ENCODE results near the gene SRSF10. TPM values are rescaled to one million over a fixed set of nuclear protein-coding genes. Genes with fewer than 3 reads are reported as not detected.

Gene SRSF10
- total and polyA plus RNA-seq, 9 of the 15 experiments (the other 6 are each of a cell fraction or from before 2014, with no cell fraction given), result 154 to 264 (median 205) TPM

DNA sequence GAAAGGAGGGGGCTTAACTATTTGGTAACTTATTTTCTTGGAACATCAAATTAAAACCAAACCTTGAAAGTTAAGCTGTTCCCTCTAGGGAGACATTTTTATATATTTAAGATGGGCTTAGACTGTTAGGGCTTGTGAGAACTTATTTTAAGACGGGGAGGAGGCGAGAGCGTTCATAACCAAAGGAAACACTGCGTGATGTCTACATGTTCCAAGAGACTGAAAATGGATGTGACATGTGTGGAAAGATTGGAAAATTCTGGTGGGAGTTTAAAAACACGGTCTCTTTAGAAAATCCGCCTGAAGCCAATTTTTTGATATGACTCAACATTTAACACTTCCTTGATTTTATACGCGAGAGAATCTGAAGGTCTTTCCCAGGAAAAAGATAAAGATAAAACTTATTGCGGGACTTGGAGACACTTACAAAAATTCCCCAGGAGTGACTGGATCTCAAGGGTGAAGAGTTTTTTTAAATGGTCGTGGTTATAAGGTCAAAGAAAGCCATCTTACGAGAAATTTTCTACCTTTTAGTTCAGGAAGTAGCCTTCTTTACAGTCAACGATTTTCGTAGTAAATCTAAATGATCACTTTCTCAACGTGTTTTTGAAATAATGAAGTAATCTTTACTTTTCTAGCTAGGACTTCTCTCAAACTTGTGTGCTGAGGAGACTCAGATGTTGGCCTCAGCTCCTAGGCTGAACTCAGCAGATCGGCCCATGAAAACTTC lies 19.7 kb downstream of the SRSF10 start:
- DNase-seq (ENCODE audit: extremely low read depth in 1 of 4, low spot score in 3 of 4) (no peak), ATAC-seq (no peak), FAIRE-seq (peak; percentile 70)
- Histone ChIP-seq H2AFZ (ENCODE audit: low read depth, low read length) (peak overlapping the region; percentile 85; the same call in 1 of the 2 replicates), H3K9me3 (replicated peaks; ENCODE audit: control insufficient read depth, insufficient read depth, low read depth, low read length) (no peaks in the 10 kb centered on the region), H3K9ac (ENCODE audit: insufficient read depth in 1 of 2, low read depth in 2 of 2, low read length in 2 of 2) (peak overlapping the region; percentile 99 to 100), H3K36me3 (ENCODE audit: control insufficient read depth, insufficient read depth, low read length) (peaks cover 47% of the 10 kb centered on the region; the same call in 2 of the 3 replicates), H3K27ac (ENCODE audit: extremely low read depth, low read depth, low read length) (peak overlapping the region; percentile 98), H3K27me3 (ENCODE audit: control insufficient read depth in 2 of 2, insufficient read depth in 2 of 2, low read length in 2 of 2) (no peaks in the 10 kb centered on the region), H4K20me1 (replicated peaks; ENCODE audit: control insufficient read depth, insufficient read depth, low read length) (peaks cover 14% of the 10 kb centered on the region; the same call in 1 of the 2 replicates), H3K4me1 (replicated peaks in 1 of 2; ENCODE audit: control insufficient read depth in 2 of 2, insufficient read depth in 2 of 2, low read length in 2 of 2) (peaks cover 16 to 19% of the 10 kb centered on the region in 2 experiments; a peak in 4 of 5 replicates), H3K4me3 (peak overlapping the region; percentile 93), H3K79me2 (ENCODE audit: control insufficient read depth, insufficient read depth, low read length) (peaks cover 38% of the 10 kb centered on the region), H3K4me2 (ENCODE audit: insufficient read depth, low read length) (peak overlapping the region; percentile 83), H3K9me1 (ENCODE audit: control insufficient read depth, insufficient read depth, low read length) (no peaks in the 10 kb centered on the region)
- intact Hi-C loops (cut with micrococcal nuclease) (loop anchor here (2.0 kb wide), 1 partner anchor 68 kb away; no protein-coding TSS in a partner anchor), in situ Hi-C loops (cut with MboI) (no loop called here)
- TSS peak; percentile 43 for BruUV-seq (replicated peaks)
- POLR2A ChIA-PET, result interaction anchor here (0.5 to 8.0 kb wide), 24 partner anchors 8 to 595 kb away, joined by 3 to 82 read pairs (median 4); partner anchors contain the start of genes ID3 and SRSF10
- CTCF ChIA-PET (ENCODE audit: low intra/inter-chr PET ratio), result no interaction called here
- 1% methylated on average over 15 of the region's 15 CpGs for WGBS (ENCODE audit: insufficient coverage, low coverage, missing lambda C conversion rate)
- TF ChIP-seq MECOM (CRISPR knock-in tag; IDR thresholded peaks at IDR 0.05) (no peak), ZNF197 (CRISPR knock-in tag; IDR thresholded peaks at IDR 0.05; ENCODE audit: low read depth) (no peak; the same call in 1 of the 2 replicates), RFX7 (CRISPR knock-in tag; IDR thresholded peaks at IDR 0.05) (no peak), ZNF354B (CRISPR knock-in tag; IDR thresholded peaks at IDR 0.05) (no peak), ESRRA (IDR thresholded peaks at IDR 0.05; ENCODE audit: borderline replicate concordance, low read depth) (no peak), ZBTB1 (CRISPR knock-in tag; IDR thresholded peaks at IDR 0.05; ENCODE audit: borderline replicate concordance, low read depth) (no peak), SETDB1 (IDR thresholded peaks at IDR 0.05; ENCODE audit: low read length) (no peak), ILF3 (IDR thresholded peaks at IDR 0.05; ENCODE audit: borderline replicate concordance) (peak; percentile 73; the same call in 1 of the 2 replicates), ZNF224 (CRISPR knock-in tag; IDR thresholded peaks at IDR 0.05) (no peak), NFATC3 (IDR thresholded peaks at IDR 0.05) (0 out of 2 replicates have a peak, but pooled peaks have one; percentile 14)
- TF ChIP-seq, protein P1, sequence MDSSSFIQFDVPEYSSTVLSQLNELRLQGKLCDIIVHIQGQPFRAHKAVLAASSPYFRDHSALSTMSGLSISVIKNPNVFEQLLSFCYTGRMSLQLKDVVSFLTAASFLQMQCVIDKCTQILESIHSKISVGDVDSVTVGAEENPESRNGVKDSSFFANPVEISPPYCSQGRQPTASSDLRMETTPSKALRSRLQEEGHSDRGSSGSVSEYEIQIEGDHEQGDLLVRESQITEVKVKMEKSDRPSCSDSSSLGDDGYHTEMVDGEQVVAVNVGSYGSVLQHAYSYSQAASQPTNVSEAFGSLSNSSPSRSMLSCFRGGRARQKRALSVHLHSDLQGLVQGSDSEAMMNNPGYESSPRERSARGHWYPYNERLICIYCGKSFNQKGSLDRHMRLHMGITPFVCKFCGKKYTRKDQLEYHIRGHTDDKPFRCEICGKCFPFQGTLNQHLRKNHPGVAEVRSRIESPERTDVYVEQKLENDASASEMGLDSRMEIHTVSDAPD (CRISPR knock-in tag; IDR thresholded peaks at IDR 0.05), result no peak
- TF ChIP-seq, protein P2, sequence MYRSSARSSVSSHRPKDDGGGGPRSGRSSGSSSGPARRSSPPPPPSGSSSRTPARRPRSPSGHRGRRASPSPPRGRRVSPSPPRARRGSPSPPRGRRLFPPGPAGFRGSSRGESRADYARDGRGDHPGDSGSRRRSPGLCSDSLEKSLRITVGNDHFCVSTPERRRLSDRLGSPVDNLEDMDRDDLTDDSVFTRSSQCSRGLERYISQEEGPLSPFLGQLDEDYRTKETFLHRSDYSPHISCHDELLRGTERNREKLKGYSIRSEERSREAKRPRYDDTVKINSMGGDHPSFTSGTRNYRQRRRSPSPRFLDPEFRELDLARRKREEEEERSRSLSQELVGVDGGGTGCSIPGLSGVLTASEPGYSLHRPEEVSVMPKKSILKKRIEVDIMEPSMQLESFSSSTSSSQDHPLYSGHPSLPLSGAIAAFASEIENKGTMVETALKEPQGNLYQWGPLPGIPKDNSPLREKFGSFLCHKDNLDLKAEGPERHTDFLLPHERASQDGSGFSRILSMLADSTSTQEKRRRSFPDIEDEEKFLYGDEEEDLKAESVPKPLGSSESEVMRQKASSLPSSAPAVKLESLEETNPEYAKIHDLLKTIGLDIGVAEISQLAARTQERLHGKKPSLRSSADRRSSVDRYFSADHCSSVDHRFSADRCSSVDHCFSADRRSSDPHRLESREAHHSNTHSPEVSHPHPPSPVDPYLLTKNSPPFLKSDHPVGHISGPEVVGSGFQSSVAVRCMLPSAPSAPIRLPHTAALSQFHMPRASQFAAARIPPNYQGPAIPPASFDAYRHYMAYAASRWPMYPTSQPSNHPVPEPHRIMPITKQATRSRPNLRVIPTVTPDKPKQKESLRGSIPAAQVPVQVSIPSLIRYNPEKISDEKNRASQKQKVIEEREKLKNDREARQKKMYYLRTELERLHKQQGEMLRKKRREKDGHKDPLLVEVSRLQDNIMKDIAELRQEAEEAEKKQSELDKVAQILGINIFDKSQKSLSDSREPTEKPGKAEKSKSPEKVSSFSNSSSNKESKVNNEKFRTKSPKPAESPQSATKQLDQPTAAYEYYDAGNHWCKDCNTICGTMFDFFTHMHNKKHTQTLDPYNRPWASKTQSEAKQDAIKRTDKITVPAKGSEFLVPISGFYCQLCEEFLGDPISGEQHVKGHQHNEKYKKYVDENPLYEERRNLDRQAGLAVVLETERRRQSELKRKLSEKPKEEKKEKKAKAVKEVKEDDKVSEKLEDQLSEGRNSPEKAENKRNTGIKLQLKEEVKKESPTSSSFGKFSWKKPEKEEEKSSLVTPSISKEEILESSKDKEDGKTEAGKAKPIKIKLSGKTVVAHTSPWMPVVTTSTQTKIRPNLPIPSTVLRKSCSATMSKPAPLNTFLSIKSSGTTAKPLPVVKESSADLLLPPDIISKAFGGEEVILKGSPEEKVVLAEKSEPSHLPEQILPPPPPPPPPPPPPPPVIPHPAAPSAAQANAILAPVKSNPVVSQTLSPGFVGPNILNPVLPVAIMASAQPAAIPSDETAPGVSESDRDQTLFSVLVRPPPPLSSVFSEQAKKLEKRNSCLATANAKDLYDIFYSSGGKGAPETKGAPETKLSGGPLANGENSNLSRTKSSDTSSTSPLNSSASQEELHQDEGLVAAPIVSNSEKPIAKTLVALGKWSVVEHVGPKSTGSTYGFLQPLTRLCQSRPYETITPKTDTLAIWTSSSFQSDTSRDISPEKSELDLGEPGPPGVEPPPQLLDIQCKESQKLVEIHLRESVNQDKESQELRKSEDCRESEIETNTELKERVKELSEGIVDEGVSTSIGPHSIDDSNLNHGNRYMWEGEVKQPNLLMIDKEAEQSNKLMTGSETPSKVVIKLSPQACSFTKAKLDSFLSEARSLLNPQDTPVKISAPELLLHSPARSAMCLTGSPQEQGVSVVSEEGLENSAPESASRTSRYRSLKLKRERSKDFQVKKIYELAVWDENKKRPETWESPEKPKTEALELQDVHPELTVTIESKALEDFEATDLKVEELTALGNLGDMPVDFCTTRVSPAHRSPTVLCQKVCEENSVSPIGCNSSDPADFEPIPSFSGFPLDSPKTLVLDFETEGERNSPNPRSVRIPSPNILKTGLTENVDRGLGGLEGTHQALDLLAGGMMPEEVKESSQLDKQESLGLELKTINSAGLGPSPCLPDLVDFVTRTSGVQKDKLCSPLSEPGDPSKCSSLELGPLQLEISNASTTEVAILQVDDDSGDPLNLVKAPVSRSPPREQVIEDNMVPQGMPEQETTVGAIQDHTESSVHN (IDR thresholded peaks at IDR 0.05; ENCODE audit: borderline replicate concordance in 1 of 2, low read depth in 1 of 2), result no peak

Measured in K562 (cell line).